ENCODE data around the gene PNMA8B. TPM values are rescaled to one million over a fixed set of nuclear protein-coding genes. Genes with fewer than 3 reads are reported as not detected.

The PNMA8B gene
- total RNA-seq, 1 experiment from 2014 or later, result 0.10 TPM

GRCh38 chr19:46466536-46467196 lies 29.0 kb downstream of the PNMA8B start:
- POLR2A ChIA-PET, result no interaction called here
- Histone ChIP-seq H3K4me1 (ENCODE audit: control insufficient read depth in 1 of 2, insufficient read depth in 2 of 2, low read length in 2 of 2) (no peaks in the 10 kb centered on the region), H3K9me3 (ENCODE audit: control insufficient read depth in 1 of 2, insufficient read depth in 1 of 2, low read depth in 1 of 2, low read length in 2 of 2) (no peaks in the 10 kb centered on the region), H3K79me2 (ENCODE audit: insufficient read depth, low read length) (no peaks in the 10 kb centered on the region), H3K9ac (ENCODE audit: low read length) (no peak overlapping the region), H4K20me1 (ENCODE audit: insufficient read depth) (no peaks in the 10 kb centered on the region), H3K9me2 (ENCODE audit: insufficient read depth) (no peaks in the 10 kb centered on the region), H3K27me3 (ENCODE audit: insufficient read depth, low read length) (0 out of 2 replicates have a peak, but pooled peaks cover 7% of the 10 kb centered on the region), H3K4me3 (replicated peaks in 1 of 2; ENCODE audit: low read depth in 1 of 2, low read length in 2 of 2) (no peak overlapping the region), H3K36me3 (ENCODE audit: control insufficient read depth in 1 of 2, insufficient read depth in 2 of 2, low read length in 2 of 2) (no peaks in the 10 kb centered on the region), H2AFZ (ENCODE audit: low read depth, low read length, poor library complexity, severe bottlenecking) (no peak overlapping the region), H3K27ac (ENCODE audit: low read depth, low read length) (no peak overlapping the region), H3K4me2 (ENCODE audit: low read length) (no peak overlapping the region)
- TF ChIP-seq, protein P1, sequence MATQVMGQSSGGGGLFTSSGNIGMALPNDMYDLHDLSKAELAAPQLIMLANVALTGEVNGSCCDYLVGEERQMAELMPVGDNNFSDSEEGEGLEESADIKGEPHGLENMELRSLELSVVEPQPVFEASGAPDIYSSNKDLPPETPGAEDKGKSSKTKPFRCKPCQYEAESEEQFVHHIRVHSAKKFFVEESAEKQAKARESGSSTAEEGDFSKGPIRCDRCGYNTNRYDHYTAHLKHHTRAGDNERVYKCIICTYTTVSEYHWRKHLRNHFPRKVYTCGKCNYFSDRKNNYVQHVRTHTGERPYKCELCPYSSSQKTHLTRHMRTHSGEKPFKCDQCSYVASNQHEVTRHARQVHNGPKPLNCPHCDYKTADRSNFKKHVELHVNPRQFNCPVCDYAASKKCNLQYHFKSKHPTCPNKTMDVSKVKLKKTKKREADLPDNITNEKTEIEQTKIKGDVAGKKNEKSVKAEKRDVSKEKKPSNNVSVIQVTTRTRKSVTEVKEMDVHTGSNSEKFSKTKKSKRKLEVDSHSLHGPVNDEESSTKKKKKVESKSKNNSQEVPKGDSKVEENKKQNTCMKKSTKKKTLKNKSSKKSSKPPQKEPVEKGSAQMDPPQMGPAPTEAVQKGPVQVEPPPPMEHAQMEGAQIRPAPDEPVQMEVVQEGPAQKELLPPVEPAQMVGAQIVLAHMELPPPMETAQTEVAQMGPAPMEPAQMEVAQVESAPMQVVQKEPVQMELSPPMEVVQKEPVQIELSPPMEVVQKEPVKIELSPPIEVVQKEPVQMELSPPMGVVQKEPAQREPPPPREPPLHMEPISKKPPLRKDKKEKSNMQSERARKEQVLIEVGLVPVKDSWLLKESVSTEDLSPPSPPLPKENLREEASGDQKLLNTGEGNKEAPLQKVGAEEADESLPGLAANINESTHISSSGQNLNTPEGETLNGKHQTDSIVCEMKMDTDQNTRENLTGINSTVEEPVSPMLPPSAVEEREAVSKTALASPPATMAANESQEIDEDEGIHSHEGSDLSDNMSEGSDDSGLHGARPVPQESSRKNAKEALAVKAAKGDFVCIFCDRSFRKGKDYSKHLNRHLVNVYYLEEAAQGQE (IDR thresholded peaks at IDR 0.05; ENCODE audit: low read depth), result no peak
- TF ChIP-seq ZBTB33 (IDR thresholded peaks at IDR 0.05; ENCODE audit: extremely low read depth, insufficient replicate concordance, low read length) (no peak), EGR1 (IDR thresholded peaks at IDR 0.05; ENCODE audit: low read depth) (no peak), FOSL1 (IDR thresholded peaks at IDR 0.05; ENCODE audit: low read depth) (no peak)
- ATAC-seq (no peak), DNase-seq (ENCODE audit: low read depth, low spot score) (no peak)
- CTCF ChIA-PET, result interaction anchor here (0.6 kb wide), 1 partner anchor 105 kb away, joined by 3 read pairs; no protein-coding TSS in a partner anchor
- BruUV-seq (replicated peaks), result no TSS peak
- intact Hi-C loops (cut with micrococcal nuclease), result no loop called here
- RAD21 ChIA-PET (ENCODE audit: low non-redundant PET in 1 of 2, low total read pairs in 2 of 2, uncharacterized antibody in 2 of 2, unreplicated experiment in 2 of 2), result no interaction called here
